WTC11 (cell line): ENCODE results near the gene SH3BP2. TPM values are rescaled to one million over a fixed set of nuclear protein-coding genes. Genes with fewer than 3 reads are reported as not detected.
A peak's percentile ranks its signal among the peaks of the same experiment; 100 is the strongest.

ENCODE experiments used
- ATAC-seq: fragments of 200-7000 bp; cut with Tn5 transposase; 2 replicates; pipeline ENCODE4 v1.10.0; 2021; ENCODE audit warnings: mild to moderate bottlenecking, moderate library complexity
- CTCF ChIA-PET: fragments of 300-600 bp; sonication (Branson Sonifier 250); formaldehyde crosslinking; loops from one replicate; lab custom pipeline; 2021; ENCODE audit warnings: antibody characterized with exemption; lab: Charles Lee
- POLR2A ChIA-PET: fragments of 350-600 bp; sonication (Branson Sonifier 250); formaldehyde crosslinking; loops from one replicate; lab custom pipeline; 2021; ENCODE audit warnings: antibody characterized with exemption; lab: Charles Lee
- DNase-seq: peaks from one replicate; pipeline ENCODE4 v3.0.0; 2021; ENCODE audit warnings: low spot score
- H3K27ac Mint-ChIP-seq: 2 replicates; pipeline ENCODE4 v1.8.0; 2021; ENCODE audit warnings: mixed read lengths
- H3K27me3 Mint-ChIP-seq: 2 replicates; pipeline ENCODE4 v1.8.0; 2021; ENCODE audit warnings: low read depth, mild to moderate bottlenecking, moderate library complexity, mixed read lengths
- H3K36me3 Mint-ChIP-seq: 2 replicates; pipeline ENCODE4 v1.8.0; 2021; ENCODE audit warnings: mixed read lengths
- H3K4me1 Mint-ChIP-seq: 2 replicates; pipeline ENCODE4 v1.8.0; 2022; ENCODE audit warnings: mixed read lengths
- H3K4me3 Mint-ChIP-seq: 2 replicates; pipeline ENCODE4 v1.8.0; 2021; ENCODE audit warnings: mild to moderate bottlenecking, moderate library complexity, mixed read lengths
- H3K9me3 Mint-ChIP-seq: 2 replicates; pipeline ENCODE4 v1.8.0; 2021; ENCODE audit warnings: mixed read lengths
- ATF1 ChIP-seq: sonication (generic); formaldehyde crosslinking; IDR thresholded peaks from 2 replicates; pipeline ENCODE4 v1.8.1; 2023; ENCODE audit warnings: mild to moderate bottlenecking, moderate library complexity, missing genetic modification reagents
- ATF2 ChIP-seq: sonication (generic); formaldehyde crosslinking; IDR thresholded peaks from 2 replicates; pipeline ENCODE4 v1.8.1; 2022; ENCODE audit warnings: low read depth, missing genetic modification reagents, borderline replicate concordance
- ATF3 ChIP-seq: sonication (generic); formaldehyde crosslinking; conservative IDR thresholded peaks from 2 replicates; pipeline ENCODE4 v1.8.1; 2022; ENCODE audit warnings: mild to moderate bottlenecking, missing genetic modification reagents
- CREB1 ChIP-seq: sonication (generic); formaldehyde crosslinking; IDR thresholded peaks from 2 replicates; pipeline ENCODE4 v1.8.0; 2023; ENCODE audit warnings: mild to moderate bottlenecking, missing genetic modification reagents
- E2F4 ChIP-seq: sonication (generic); formaldehyde crosslinking; IDR thresholded peaks from 2 replicates; pipeline ENCODE4 v1.8.1; 2022; ENCODE audit warnings: low read depth, mild to moderate bottlenecking, moderate library complexity, missing genetic modification reagents, borderline replicate concordance
- ERG ChIP-seq: fragments of 250-450 bp; sonication (Bioruptor Pico); IDR thresholded peaks from 2 replicates; pipeline ENCODE4 v1.8.0; 2021; ENCODE audit warnings: mild to moderate bottlenecking
- FOXJ3 ChIP-seq: sonication (generic); formaldehyde crosslinking; IDR thresholded peaks from 2 replicates; pipeline ENCODE4 v1.9.0; 2021; ENCODE audit warnings: missing genetic modification reagents, mild to moderate bottlenecking, borderline replicate concordance
- GABPB1 ChIP-seq: sonication (generic); formaldehyde crosslinking; IDR thresholded peaks from 2 replicates; pipeline ENCODE4 v1.8.1; 2023; ENCODE audit warnings: mild to moderate bottlenecking, missing genetic modification reagents
- GRHL2 ChIP-seq: fragments of 250-450 bp; sonication (Bioruptor Pico); IDR thresholded peaks from 2 replicates; pipeline ENCODE4 v1.8.0; 2022; ENCODE audit warnings: mild to moderate bottlenecking, moderate library complexity; ENCODE audit not compliant: insufficient replicate concordance, severe bottlenecking
- OVOL2 ChIP-seq: fragments of 250-450 bp; sonication (Bioruptor Pico); IDR thresholded peaks from 2 replicates; pipeline ENCODE4 v1.9.0; 2021; ENCODE audit warnings: mild to moderate bottlenecking, borderline replicate concordance
- PRRX2 ChIP-seq: fragments of 250-450 bp; sonication (Bioruptor Pico); IDR thresholded peaks from 2 replicates; pipeline ENCODE4 v1.8.0; 2021; ENCODE audit warnings: mild to moderate bottlenecking
- RELA ChIP-seq: sonication (generic); formaldehyde crosslinking; IDR thresholded peaks from 2 replicates; pipeline ENCODE4 v1.8.1; 2022; ENCODE audit warnings: missing genetic modification reagents, mild to moderate bottlenecking, borderline replicate concordance
- SMAD3 ChIP-seq: sonication (generic); formaldehyde crosslinking; IDR thresholded peaks from 2 replicates; pipeline ENCODE4 v1.8.0; 2022; ENCODE audit warnings: missing genetic modification reagents, mild to moderate bottlenecking, borderline replicate concordance
- SP1 ChIP-seq: sonication (generic); formaldehyde crosslinking; conservative IDR thresholded peaks from 2 replicates; pipeline ENCODE4 v1.8.1; 2022; ENCODE audit warnings: missing genetic modification reagents
- TCF7 ChIP-seq: sonication (generic); formaldehyde crosslinking; IDR thresholded peaks from 2 replicates; pipeline ENCODE4 v1.8.0; 2022; ENCODE audit warnings: mild to moderate bottlenecking, low read depth, missing genetic modification reagents, moderate library complexity
- TEAD4 ChIP-seq: sonication (generic); formaldehyde crosslinking; IDR thresholded peaks from 2 replicates; pipeline ENCODE4 v1.8.0; 2022; ENCODE audit warnings: mild to moderate bottlenecking, missing genetic modification reagents
- ZNF263 ChIP-seq: sonication (generic); formaldehyde crosslinking; IDR thresholded peaks from 2 replicates; pipeline ENCODE4 v1.8.1; 2022; ENCODE audit warnings: low read depth, mild to moderate bottlenecking, moderate library complexity, missing genetic modification reagents
- ZNF671 ChIP-seq: fragments of 250-450 bp; sonication (Bioruptor Pico); IDR thresholded peaks from 2 replicates; pipeline ENCODE4 v1.8.0; 2021; ENCODE audit warnings: mild to moderate bottlenecking
- total RNA-seq: library from RNA; stranded (reverse); gene quantifications from 3 replicates; pipeline ENCODE4 v1.2.3, GENCODE V29; 2021
- TF ChIP-seq, protein P1 (sequence below): sonication (generic); formaldehyde crosslinking; IDR thresholded peaks from 2 replicates; pipeline ENCODE4 v1.8.1; 2022; ENCODE audit warnings: mild to moderate bottlenecking, missing genetic modification reagents, moderate library complexity, borderline replicate concordance
- TF ChIP-seq, protein P2 (sequence below): fragments of 200-600 bp; IDR thresholded peaks from 2 replicates; pipeline ENCODE4 v1.8.0; 2022; ENCODE audit warnings: antibody characterized with exemption
- TF ChIP-seq, protein P3 (sequence below): sonication (generic); formaldehyde crosslinking; IDR thresholded peaks from 2 replicates; pipeline ENCODE4 v1.8.0; 2022; ENCODE audit warnings: mild to moderate bottlenecking, missing genetic modification reagents

The SH3BP2 gene
- total RNA-seq, 1 experiment from 2014 or later: 49.1 TPM

DNA sequence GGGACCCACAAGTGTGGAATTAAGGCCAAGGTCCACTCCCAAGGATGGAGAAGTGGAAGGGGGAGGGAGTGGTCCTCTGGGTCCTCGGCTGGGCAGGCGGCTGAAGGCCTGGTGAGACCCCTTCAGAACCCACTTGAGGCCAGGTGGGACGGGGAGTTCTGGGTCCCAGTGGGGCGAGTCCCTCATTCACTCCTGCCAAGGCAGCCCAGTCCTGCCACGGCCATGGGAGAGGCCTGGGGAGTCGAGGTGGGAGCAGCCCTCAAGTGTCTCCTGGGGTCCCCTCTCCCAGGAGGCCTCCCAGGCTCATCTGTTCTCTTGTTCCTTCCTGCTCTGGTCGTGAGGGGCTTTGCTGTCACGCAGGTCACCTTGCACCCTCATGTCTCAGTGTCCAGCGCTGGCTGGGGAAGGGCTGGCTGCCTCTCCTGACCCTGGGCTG lies 6.1 kb upstream of the SH3BP2 start:
- H3K4me3 Mint-ChIP-seq: no peak overlapping the region
- no peak for TF ChIP-seq FOXJ3 (CRISPR knock-in tag)
- TF ChIP-seq E2F4 (CRISPR knock-in tag): no peak
- no peak for TF ChIP-seq PRRX2 (CRISPR knock-in tag)
- TF ChIP-seq, protein P1, sequence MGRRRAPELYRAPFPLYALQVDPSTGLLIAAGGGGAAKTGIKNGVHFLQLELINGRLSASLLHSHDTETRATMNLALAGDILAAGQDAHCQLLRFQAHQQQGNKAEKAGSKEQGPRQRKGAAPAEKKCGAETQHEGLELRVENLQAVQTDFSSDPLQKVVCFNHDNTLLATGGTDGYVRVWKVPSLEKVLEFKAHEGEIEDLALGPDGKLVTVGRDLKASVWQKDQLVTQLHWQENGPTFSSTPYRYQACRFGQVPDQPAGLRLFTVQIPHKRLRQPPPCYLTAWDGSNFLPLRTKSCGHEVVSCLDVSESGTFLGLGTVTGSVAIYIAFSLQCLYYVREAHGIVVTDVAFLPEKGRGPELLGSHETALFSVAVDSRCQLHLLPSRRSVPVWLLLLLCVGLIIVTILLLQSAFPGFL: no peak
- no peak for TF ChIP-seq GRHL2 (CRISPR knock-in tag)
- TF ChIP-seq ATF1 (CRISPR knock-in tag): no peak
- no peak for TF ChIP-seq GABPB1 (CRISPR knock-in tag)
- no peak for TF ChIP-seq ERG (CRISPR knock-in tag)
- TF ChIP-seq OVOL2 (CRISPR knock-in tag): no peak
- TF ChIP-seq TEAD4 (CRISPR knock-in tag): no peak
- no peak for TF ChIP-seq ATF3 (CRISPR knock-in tag)
- TF ChIP-seq, all 79 proteins: peak for 0
- H3K4me1 Mint-ChIP-seq: peaks cover 20% of the 10 kb centered on the region
- peaks cover 9% of the 10 kb centered on the region for H3K27me3 Mint-ChIP-seq
- H3K36me3 Mint-ChIP-seq: no peaks in the 10 kb centered on the region
- H3K27ac Mint-ChIP-seq: no peak overlapping the region
- ATAC-seq: no peak
- ChIA-PET POLR2A (no interaction called here), CTCF (interaction anchor here (0.6 to 1.4 kb wide), 2 partner anchors 9 to 23 kb away, joined by 6 to 7 read pairs; no protein-coding TSS in a partner anchor)
- H3K9me3 Mint-ChIP-seq: no peaks in the 10 kb centered on the region
- no peak for DNase-seq

DNA sequence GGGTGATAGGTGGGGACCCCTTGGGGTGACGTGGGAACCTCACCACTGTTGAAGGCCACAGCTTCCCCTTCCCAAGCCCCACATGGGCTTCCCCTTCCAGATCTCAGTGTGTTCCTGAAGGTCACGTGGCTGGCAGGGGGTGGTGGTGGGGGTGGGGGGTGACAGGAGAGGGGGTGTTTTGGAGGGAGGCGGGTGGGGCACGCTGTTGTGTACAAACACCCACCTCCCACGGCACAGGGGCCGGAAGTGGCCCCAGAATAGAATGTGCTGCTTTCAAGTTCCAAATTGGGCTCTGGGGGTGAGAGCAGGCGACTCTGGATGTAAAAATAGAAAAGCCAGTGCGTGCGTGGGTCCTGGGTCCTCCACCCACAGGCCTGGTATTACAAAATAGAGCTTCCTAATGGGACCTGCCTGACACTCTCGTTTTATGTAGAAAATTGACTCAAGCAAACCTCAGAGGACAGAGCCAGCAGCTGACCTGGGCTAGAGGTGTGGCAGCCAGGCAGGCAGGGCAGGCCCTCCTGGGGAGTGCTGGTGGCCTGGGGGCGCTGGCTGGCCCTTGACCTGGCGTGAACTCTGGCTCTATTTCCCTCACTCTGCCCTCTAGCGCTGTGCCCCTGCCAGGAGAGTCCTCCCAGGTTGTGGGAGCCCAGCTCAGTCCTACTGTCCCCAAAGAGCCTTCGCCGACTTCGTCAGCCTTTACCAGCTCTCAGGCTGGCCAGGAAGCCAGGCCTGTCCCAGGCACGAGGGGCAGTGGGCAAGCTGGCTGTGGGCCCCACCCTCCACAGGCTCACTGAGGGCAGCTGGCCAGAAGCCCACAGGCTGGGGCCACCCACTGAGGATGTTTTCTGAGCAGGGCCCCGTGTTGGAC lies 5.4 kb upstream of the SH3BP2 start:
- ATAC-seq (peak; percentile 45), DNase-seq (peak; percentile 19)
- H3K4me3 Mint-ChIP-seq: no peak overlapping the region
- H3K27me3 Mint-ChIP-seq: peaks cover 15% of the 10 kb centered on the region
- H3K36me3 Mint-ChIP-seq: no peaks in the 10 kb centered on the region
- peaks cover 22% of the 10 kb centered on the region for H3K4me1 Mint-ChIP-seq
- H3K27ac Mint-ChIP-seq: no peak overlapping the region
- no peaks in the 10 kb centered on the region for H3K9me3 Mint-ChIP-seq
- POLR2A ChIA-PET: no interaction called here
- TF ChIP-seq FOXJ3 (CRISPR knock-in tag) (no peak), ZNF263 (0 out of 2 replicates have a peak, but pooled peaks have one; percentile 19)
- TF ChIP-seq, protein P2, sequence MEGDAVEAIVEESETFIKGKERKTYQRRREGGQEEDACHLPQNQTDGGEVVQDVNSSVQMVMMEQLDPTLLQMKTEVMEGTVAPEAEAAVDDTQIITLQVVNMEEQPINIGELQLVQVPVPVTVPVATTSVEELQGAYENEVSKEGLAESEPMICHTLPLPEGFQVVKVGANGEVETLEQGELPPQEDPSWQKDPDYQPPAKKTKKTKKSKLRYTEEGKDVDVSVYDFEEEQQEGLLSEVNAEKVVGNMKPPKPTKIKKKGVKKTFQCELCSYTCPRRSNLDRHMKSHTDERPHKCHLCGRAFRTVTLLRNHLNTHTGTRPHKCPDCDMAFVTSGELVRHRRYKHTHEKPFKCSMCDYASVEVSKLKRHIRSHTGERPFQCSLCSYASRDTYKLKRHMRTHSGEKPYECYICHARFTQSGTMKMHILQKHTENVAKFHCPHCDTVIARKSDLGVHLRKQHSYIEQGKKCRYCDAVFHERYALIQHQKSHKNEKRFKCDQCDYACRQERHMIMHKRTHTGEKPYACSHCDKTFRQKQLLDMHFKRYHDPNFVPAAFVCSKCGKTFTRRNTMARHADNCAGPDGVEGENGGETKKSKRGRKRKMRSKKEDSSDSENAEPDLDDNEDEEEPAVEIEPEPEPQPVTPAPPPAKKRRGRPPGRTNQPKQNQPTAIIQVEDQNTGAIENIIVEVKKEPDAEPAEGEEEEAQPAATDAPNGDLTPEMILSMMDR: no peak
- CTCF ChIA-PET: interaction anchor here (0.6 to 1.4 kb wide), 2 partner anchors 9 to 24 kb away, joined by 6 to 7 read pairs; no protein-coding TSS in a partner anchor

DNA sequence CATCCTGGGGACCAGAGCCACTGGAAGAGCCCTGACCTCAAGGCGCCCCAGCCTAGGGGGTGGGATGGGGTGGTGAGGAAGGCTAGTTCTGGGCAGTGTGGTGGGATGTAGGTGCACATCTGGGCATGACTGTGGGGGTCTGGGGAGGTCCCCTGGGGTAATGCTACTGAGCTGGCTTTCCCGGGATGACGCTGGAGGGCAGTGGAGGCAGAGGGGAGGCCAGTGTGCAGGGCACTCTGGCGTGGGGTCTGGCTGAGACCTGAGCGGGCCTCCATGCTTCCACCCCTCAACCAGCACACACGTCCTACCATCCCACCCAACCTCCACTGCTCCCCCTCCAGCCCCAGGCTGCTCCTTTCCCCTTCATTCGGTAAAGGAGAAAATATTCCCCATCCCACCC lies 4.8 kb upstream of the SH3BP2 start:
- DNase-seq (no peak), ATAC-seq (no peak)
- Mint-ChIP-seq H3K27me3 (peaks cover 15% of the 10 kb centered on the region), H3K36me3 (no peaks in the 10 kb centered on the region), H3K4me1 (peaks cover 18% of the 10 kb centered on the region), H3K9me3 (no peaks in the 10 kb centered on the region), H3K4me3 (no peak overlapping the region), H3K27ac (no peak overlapping the region)
- POLR2A ChIA-PET: no interaction called here
- CTCF ChIA-PET: interaction anchor here (1.4 kb wide), 1 partner anchor 24 kb away, joined by 7 read pairs; no protein-coding TSS in a partner anchor
- no peak for TF ChIP-seq ATF2 (CRISPR knock-in tag)
- TF ChIP-seq SP1 (CRISPR knock-in tag): no peak
- no peak for TF ChIP-seq OVOL2 (CRISPR knock-in tag)
- TF ChIP-seq TCF7 (CRISPR knock-in tag): no peak
- TF ChIP-seq SMAD3 (CRISPR knock-in tag): no peak
- no peak for TF ChIP-seq CREB1 (CRISPR knock-in tag)
- TF ChIP-seq, protein P3, sequence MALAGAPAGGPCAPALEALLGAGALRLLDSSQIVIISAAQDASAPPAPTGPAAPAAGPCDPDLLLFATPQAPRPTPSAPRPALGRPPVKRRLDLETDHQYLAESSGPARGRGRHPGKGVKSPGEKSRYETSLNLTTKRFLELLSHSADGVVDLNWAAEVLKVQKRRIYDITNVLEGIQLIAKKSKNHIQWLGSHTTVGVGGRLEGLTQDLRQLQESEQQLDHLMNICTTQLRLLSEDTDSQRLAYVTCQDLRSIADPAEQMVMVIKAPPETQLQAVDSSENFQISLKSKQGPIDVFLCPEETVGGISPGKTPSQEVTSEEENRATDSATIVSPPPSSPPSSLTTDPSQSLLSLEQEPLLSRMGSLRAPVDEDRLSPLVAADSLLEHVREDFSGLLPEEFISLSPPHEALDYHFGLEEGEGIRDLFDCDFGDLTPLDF (CRISPR knock-in tag): no peak
- TF ChIP-seq ZNF671 (CRISPR knock-in tag): no peak
- no peak for TF ChIP-seq RELA (CRISPR knock-in tag)
